Measurements from ENCODE around the gene LRRC4C. TPM values are rescaled to one million over a fixed set of nuclear protein-coding genes. Genes with fewer than 3 reads are reported as not detected.

LRRC4C gene
- polyA plus RNA-seq, 1 of the 3 experiments (the other 2 are of a cell fraction), result 0.16 TPM

- TF ChIP-seq SIN3A (IDR thresholded peaks at IDR 0.05; ENCODE audit: borderline replicate concordance, low read depth, low read length), result no peak
- TF ChIP-seq, protein P1, sequence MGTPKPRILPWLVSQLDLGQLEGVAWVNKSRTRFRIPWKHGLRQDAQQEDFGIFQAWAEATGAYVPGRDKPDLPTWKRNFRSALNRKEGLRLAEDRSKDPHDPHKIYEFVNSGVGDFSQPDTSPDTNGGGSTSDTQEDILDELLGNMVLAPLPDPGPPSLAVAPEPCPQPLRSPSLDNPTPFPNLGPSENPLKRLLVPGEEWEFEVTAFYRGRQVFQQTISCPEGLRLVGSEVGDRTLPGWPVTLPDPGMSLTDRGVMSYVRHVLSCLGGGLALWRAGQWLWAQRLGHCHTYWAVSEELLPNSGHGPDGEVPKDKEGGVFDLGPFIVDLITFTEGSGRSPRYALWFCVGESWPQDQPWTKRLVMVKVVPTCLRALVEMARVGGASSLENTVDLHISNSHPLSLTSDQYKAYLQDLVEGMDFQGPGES (IDR thresholded peaks at IDR 0.05; ENCODE audit: low read depth, low read length), result no peak
Measured at GRCh38 chr11:41247621-41248020, 211.8 kb downstream of the LRRC4C start (continued).

- no peaks in the 10 kb centered on the region for H3K9me2 ChIP-seq
- no peaks in the 10 kb centered on the region for H4K20me1 ChIP-seq (ENCODE audit: insufficient read depth)
- no peaks in the 10 kb centered on the region for H3K27me3 ChIP-seq (ENCODE audit: insufficient read depth)
- no peak overlapping the region for H3K27ac ChIP-seq (ENCODE audit: low read depth in 2 of 2, low read length in 1 of 2)
- no peaks in the 10 kb centered on the region for H3K79me2 ChIP-seq (ENCODE audit: insufficient read depth)
- H3K9me3 ChIP-seq, result no peaks in the 10 kb centered on the region
- H3K4me1 ChIP-seq (ENCODE audit: control insufficient read depth in 1 of 2, insufficient read depth in 2 of 2, low read depth in 1 of 2, low read length in 1 of 2), result no peaks in the 10 kb centered on the region
- H3K36me3 ChIP-seq (replicated peaks in 1 of 2; ENCODE audit: control insufficient read depth in 1 of 2, insufficient read depth in 2 of 2, low read length in 1 of 2), result no peaks in the 10 kb centered on the region
- no peaks in the 10 kb centered on the region for H3F3A ChIP-seq (replicated peaks; ENCODE audit: insufficient read depth)
- no peak overlapping the region for H2AFZ ChIP-seq (ENCODE audit: low read depth)
- POLR2A ChIA-PET, result no interaction called here
- 19% methylated on average over 5 of the region's 5 CpGs for WGBS (ENCODE audit: low lambda C conversion rate)
- no peak overlapping the region for H3K4me3 ChIP-seq (ENCODE audit: low read depth in 2 of 2, low read length in 1 of 2)
- TF ChIP-seq JUND (IDR thresholded peaks at IDR 0.05), result no peak
- no peak for TF ChIP-seq RFX5 (IDR thresholded peaks at IDR 0.05; ENCODE audit: low read length)
- no peak for TF ChIP-seq POLR2AphosphoS5 (IDR thresholded peaks at IDR 0.05; ENCODE audit: low read depth, low read length)
- no peak for TF ChIP-seq GATA2 (CRISPR knock-in tag; IDR thresholded peaks at IDR 0.05)
- TF ChIP-seq TEAD4 (IDR thresholded peaks at IDR 0.05; ENCODE audit: borderline replicate concordance, insufficient read depth), result no peak
- TF ChIP-seq RAD21 (IDR thresholded peaks at IDR 0.05; ENCODE audit: low read length), result no peak
- TF ChIP-seq, protein P2, sequence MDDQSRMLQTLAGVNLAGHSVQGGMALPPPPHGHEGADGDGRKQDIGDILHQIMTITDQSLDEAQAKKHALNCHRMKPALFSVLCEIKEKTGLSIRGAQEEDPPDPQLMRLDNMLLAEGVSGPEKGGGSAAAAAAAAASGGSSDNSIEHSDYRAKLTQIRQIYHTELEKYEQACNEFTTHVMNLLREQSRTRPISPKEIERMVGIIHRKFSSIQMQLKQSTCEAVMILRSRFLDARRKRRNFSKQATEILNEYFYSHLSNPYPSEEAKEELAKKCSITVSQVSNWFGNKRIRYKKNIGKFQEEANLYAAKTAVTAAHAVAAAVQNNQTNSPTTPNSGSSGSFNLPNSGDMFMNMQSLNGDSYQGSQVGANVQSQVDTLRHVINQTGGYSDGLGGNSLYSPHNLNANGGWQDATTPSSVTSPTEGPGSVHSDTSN (IDR thresholded peaks at IDR 0.05), result no peak
- TF ChIP-seq, protein P3, sequence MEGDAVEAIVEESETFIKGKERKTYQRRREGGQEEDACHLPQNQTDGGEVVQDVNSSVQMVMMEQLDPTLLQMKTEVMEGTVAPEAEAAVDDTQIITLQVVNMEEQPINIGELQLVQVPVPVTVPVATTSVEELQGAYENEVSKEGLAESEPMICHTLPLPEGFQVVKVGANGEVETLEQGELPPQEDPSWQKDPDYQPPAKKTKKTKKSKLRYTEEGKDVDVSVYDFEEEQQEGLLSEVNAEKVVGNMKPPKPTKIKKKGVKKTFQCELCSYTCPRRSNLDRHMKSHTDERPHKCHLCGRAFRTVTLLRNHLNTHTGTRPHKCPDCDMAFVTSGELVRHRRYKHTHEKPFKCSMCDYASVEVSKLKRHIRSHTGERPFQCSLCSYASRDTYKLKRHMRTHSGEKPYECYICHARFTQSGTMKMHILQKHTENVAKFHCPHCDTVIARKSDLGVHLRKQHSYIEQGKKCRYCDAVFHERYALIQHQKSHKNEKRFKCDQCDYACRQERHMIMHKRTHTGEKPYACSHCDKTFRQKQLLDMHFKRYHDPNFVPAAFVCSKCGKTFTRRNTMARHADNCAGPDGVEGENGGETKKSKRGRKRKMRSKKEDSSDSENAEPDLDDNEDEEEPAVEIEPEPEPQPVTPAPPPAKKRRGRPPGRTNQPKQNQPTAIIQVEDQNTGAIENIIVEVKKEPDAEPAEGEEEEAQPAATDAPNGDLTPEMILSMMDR (IDR thresholded peaks at IDR 0.05), result no peak
- no peak for TF ChIP-seq ELF1 (IDR thresholded peaks at IDR 0.05)
- TF ChIP-seq, protein P4, sequence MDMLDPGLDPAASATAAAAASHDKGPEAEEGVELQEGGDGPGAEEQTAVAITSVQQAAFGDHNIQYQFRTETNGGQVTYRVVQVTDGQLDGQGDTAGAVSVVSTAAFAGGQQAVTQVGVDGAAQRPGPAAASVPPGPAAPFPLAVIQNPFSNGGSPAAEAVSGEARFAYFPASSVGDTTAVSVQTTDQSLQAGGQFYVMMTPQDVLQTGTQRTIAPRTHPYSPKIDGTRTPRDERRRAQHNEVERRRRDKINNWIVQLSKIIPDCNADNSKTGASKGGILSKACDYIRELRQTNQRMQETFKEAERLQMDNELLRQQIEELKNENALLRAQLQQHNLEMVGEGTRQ (IDR thresholded peaks at IDR 0.05; ENCODE audit: borderline replicate concordance, low read depth, low read length), result no peak
- no peak for TF ChIP-seq EZH2phosphoT487 (IDR thresholded peaks at IDR 0.05; ENCODE audit: borderline replicate concordance, low read depth)
- TF ChIP-seq SMC3 (IDR thresholded peaks at IDR 0.05; ENCODE audit: low read depth, low read length), result no peak
- TF ChIP-seq GABPA (IDR thresholded peaks at IDR 0.05; ENCODE audit: low read depth), result no peak
- no peak for TF ChIP-seq FOXJ3 (CRISPR knock-in tag; IDR thresholded peaks at IDR 0.05)
- DNase-seq, result no peak
- H3K4me2 ChIP-seq, result no peak overlapping the region
- no peak overlapping the region for H3K9ac ChIP-seq
- CTCF ChIA-PET, result no interaction called here
Measured at GRCh38 chr11:41246399-41246745, 213.1 kb downstream of the LRRC4C start.

Data from SK-N-SH (cell line).